HT1080 (cell line): ENCODE measurements around the gene PTPRN2. TPM values are rescaled to one million over a fixed set of nuclear protein-coding genes. Genes with fewer than 3 reads are reported as not detected.
"Not testable (repeated sequence)": the region's sequence is repeated elsewhere in the genome, so short reads cannot be mapped to it uniquely, and the experiment has no call there.

Experiments used
- DNase-seq: peaks from one replicate; pipeline ENCODE4 v3.0.0-alpha.2; 2015; ENCODE audit warnings: low read depth
- total RNA-seq: library from RNA; depleted of rRNA; stranded (reverse); fragments of >200 nt; shearing (Covaris generic); gene quantifications from 2 replicates; pipeline ENCODE4 v1.2.3, GENCODE V29; 2014

The PTPRN2 gene
- total RNA-seq, 1 experiment from 2014 or later: 0.31 TPM

DNA sequence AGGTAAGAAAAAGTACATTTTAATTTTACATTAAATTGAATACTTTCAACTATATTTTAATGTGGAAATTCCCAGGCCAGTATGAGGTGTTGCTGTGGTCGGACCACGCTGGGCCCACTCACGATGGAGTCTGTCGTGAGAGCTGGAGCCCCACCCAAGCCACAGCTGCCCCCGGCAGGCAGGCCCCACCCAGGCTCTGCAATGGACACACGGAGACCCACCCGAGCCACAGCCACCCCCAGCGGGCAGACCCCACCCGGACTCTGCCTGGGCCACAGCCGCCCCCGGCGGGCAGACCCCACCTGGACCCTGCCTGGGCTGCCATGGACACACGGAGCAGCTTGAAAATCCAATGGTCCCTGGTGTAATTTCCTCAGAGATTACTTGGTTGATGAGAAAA is 141.3 kb downstream of the PTPRN2 start:
- no peak for DNase-seq

DNA sequence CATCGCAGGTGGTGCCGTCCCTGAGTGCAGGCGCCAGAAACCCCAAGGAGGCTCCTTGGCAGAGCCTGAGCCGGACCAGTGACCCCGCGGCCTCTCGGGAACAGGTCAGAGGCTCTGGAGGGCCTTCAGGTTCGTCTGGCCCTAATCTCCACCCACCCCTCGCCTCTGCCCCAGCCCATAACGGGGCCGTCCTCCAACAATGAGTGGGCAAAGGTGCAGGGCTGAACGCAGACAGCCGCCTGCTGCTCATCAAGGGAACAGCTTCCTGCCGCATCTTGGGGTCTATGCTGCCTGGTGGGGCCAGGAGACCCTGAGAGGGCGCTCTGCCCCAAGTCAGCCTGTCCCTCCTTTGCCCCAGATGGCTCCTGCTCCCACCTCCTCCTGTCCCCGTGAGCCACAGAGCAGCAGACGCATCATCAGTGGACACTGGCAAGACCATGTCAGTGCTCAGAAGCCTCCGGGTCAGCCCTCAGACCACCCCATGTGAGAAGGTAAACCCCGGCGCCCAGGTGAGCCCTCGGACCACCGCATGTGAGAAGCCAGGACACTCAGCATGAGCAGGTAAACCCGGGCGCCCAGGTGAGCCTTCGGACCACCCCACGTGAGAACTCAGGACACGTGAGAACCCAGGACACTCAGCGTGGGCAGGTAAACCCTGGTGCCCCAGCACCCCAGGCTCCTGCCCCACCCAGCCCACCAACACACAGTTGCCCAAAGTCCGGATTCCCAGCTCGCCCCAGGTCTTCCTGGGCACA is 142.0 kb downstream of the PTPRN2 start:
- no peak for DNase-seq

DNA sequence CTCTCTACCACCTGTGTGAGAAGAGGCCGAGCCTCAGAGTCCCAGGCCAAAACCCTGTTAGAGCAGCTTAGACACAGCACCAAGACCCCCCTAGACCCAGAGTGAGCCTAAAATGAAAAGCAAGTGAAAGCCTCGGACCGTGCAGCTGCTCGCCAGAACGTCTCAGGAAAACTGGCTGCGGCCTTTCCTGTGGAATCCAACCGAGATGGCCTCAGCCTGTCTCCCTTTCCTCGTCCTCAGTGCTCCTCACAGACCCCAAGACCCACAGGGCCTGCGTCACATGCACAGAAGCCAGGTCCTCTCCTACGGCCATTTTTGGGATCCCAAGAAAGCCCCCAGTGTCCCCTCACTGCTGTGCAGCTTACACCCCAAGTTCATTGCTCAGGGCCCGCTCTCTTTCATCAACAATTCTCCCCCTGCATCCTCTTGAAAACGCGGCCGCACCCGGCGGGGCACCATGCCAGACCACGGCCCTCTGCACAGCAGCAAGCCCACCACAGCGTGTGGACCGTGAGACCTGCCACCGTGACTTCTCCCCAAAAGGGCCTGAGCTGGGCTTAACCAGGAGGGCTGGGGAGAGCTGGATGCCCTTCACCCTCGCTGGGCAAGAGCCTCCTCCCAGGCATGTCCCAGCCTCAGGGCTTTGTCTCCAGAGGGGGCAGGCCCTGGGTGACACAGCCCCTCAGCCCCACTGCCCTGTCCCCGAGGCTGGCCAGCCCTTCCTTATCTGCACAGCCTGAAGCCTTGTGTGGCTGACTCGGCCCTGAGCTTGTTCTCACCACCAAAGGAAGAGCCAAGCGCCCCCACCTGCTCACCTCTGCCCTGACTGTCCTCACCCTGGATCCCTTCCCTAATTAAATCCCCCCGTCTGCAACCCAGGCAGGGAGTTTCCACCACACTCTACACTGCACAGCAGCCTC is 142.9 kb downstream of the PTPRN2 start:
- DNase-seq: no peak

GRCh38 chr7:158443688-158444483 is 143.7 kb downstream of the PTPRN2 start:
- no peak for DNase-seq

- DNase-seq: no peak
These were observed 144.5 kb downstream of the PTPRN2 start for GRCh38 chr7:158443014-158443687.

DNA sequence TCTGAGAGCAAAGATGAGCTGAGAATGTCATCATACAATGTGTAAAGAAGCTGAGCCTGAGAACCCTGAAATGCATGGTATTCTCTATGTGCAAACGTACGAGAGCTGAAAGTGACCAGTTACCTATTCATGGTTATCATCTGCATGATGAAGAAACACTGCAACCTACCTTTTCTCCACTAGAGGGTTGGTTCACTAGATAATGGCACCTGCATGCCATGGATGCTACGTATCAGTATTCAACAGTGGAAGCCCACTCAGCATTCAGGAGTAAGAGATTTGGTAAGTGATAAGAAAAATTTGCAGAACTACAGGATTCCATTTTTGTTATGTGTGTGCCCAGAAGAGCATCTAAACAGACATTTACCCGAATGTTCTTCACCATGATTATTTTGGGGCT is 145.4 kb downstream of the PTPRN2 start:
- no peak for DNase-seq

- no peak for DNase-seq
These were observed 148.6 kb downstream of the PTPRN2 start for GRCh38 chr7:158439035-158439434.

DNA sequence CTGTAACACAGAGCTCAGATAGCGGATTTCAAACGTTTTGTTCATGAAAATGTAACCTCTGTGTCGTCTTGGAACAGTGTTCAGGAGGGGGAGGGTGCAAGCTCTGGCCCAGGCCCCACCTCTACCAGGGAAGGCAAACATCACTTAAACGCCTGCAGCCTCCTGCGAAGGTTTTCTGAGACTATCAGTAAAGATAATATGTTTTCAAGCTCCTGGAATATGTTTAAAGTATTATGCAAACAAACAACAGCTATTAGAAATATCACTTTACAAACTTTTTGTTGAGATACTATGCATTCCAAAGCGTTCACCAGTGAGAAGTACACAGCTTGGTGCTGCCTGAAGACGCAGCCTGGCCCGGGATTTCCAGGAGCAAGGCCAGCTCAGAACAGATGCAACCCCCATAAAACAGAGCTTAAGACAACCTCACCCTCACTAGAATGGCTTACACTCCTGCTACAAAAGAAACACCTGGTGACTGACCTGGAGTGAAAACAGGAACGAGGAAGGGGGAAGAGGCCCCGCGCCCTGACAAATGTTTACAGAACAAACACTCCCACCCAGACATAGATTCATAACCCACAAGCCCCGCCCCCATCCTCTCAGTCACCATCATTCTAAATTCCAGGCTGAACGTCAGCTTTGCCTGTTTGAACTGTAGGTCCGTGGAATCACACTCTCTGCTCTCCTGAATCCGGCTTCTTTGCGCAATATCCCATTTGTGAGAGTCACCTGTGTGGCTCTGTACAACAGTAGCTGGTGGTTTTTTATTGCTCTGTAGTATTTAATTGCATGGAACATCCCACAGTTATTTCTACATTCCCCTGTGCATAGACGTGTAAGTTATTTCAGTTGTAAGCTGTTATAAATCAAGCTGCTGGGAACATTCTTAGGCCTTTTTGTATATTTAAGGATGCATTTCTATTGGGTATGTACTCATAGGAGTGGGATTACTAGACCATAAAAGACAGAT is 155.0 kb downstream of the PTPRN2 start:
- no peak for DNase-seq

GRCh38 chr7:158431941-158432347 is 155.7 kb downstream of the PTPRN2 start:
- peak; percentile 77 for DNase-seq

DNA sequence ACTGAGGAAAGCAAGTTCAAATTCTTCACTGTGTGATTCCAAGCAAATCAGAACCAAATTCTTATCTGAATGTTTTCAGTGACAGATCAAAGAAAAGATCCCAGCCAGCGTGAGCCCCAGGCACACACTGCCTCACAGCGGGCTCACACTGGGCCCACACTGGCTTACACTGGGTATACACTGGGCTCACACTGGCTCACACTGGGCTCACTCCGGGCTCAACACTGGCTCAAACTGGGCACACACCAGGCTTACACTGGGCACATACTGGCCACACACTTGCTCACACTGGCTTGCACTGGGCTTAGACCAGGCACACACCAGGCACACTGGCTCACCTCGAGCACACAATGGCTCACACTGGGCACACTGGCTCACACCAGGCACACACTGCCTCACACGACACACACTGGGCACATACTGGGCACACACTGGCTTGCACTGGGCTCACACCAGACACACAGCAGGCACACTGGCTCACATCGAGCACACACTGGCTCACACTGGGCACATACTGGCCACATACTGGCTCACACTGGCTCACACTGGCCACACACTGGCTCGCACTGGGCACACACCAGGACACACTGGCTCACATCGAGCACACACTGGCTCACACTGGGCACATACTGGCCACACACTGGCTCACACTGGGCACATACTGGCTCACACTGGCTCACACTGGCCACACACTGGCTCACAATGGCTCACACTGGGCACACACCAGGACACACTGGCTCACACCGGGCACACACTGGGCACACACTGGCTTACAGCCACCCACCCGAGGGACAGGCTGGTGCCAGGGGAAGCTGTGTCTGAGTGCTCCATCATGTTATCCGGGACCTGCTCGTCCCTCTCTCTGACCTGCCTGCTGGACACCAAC is 156.3 kb downstream of the PTPRN2 start:
- DNase-seq: no peak

GRCh38 chr7:158430308-158431034 is 157.2 kb downstream of the PTPRN2 start:
- no peak for DNase-seq

- DNase-seq: no peak
These were observed 158.5 kb downstream of the PTPRN2 start for GRCh38 chr7:158428837-158429753.

DNA sequence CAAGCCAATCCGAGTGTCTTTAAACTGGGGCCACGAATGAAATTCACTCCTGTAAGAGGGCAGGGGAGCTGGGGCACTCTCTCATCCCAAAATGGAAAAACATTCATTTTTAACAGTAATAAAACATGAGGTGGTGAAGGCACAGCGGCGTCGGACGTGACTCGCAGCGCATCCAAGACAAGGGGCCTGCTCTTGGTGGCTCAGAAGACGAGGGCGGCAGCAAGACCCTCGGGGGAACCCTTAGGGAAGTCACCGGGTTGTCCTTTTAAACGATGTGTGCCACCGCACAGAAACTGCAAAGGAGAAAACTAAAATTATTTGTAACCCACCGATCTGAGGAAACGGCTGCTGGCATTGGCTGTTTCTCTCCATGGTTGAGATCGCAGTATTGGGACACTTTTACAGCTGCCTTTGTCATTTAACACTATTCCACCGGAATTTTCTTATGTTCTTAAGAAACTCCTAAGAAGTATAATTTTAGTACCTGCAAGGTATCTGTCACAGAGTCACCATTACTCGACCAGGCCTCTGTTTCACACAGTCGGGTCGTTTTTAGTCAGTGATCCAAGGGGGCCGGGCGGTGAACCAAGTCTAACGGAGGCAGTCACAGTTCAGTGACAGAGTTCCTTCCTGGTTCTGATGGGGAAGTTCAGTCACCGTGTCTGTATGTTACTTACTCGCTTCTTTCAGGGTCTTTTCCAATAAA is 159.3 kb downstream of the PTPRN2 start:
- DNase-seq: no peak

GRCh38 chr7:158425676-158426075 is 161.9 kb downstream of the PTPRN2 start:
- DNase-seq: not testable (repeated sequence)

- no peak for DNase-seq
These were observed 163.1 kb downstream of the PTPRN2 start for GRCh38 chr7:158424531-158424930.

- DNase-seq: no peak
These were observed 163.6 kb downstream of the PTPRN2 start for GRCh38 chr7:158424011-158424410.
